22Rv1 (cell line): ENCODE measurements around the gene SPATA45.

Source experiments
- CTCF ChIP-seq: fragments of 450-650 bp; IDR thresholded peaks from 2 replicates; pipeline ENCODE4 v1.5.1; 2017; ENCODE audit warnings: mild to moderate bottlenecking
- ZFX ChIP-seq: fragments of 450-650 bp; IDR thresholded peaks from 2 replicates; pipeline ENCODE4 v1.6.1; 2017; ENCODE audit warnings: antibody characterized with exemption, borderline replicate concordance

- TF ChIP-seq CTCF: no peak
- TF ChIP-seq ZFX: no peak
Measured at GRCh38 chr1:212827171-212827776, 20.2 kb downstream of the SPATA45 start.
